OCI-LY3 (cell line): ENCODE results near the gene ADGRG1.

ENCODE experiments used
- CTCF ChIP-seq: fragments of 200-600, 300-600 bp; sonication (generic); IDR thresholded peaks from 2 replicates; pipeline ENCODE4 v1.5.1; 2014; ENCODE audit warnings: antibody characterized with exemption, low read length, low read depth
- EZH2phosphoT487 ChIP-seq: fragments of 200-600 bp; shearing (Covaris generic); IDR thresholded peaks from 2 replicates; pipeline ENCODE4 v1.6.1; 2018; ENCODE audit warnings: antibody characterized with exemption, mixed run types, low read depth

GRCh38 chr16:57591870-57592485 is 36.5 kb upstream of the ADGRG1 start:
- TF ChIP-seq CTCF (no peak), EZH2phosphoT487 (no peak)
